GM18499 (cell line): ENCODE measurements around the gene IL10RB.
"Not testable (repeated sequence)": the region's sequence is repeated elsewhere in the genome, so short reads cannot be mapped to it uniquely, and the experiment has no call there.

Source experiments
- ATAC-seq: cut with Tn5 transposase; IDR thresholded peaks from one replicate; pipeline ENCODE4 v1.9.1; 2021; ENCODE audit warnings: moderate number of reproducible peaks; ENCODE audit not compliant: insufficient read depth, unreplicated experiment

IL10RB gene

GRCh38 chr21:33266050-33266788 lies at the start of gene IL10RB:
Gene IL10RB, plus strand, starts transcription at chr21:33266367. Its CDS starts 99 bp downstream, at chr21:33266466.
- no peak for ATAC-seq

GRCh38 chr21:33217138-33217520 lies 49.0 kb upstream of the IL10RB start:
- ATAC-seq, result no peak

- ATAC-seq, result no peak
These were observed 46.9 kb upstream of the IL10RB start for GRCh38 chr21:33219300-33219699.

GRCh38 chr21:33219954-33220353 lies 46.2 kb upstream of the IL10RB start:
- ATAC-seq, result no peak

GRCh38 chr21:33225376-33225775 lies 40.8 kb upstream of the IL10RB start:
- not testable (repeated sequence) for ATAC-seq

- ATAC-seq, result no peak
These were observed 37.7 kb upstream of the IL10RB start for GRCh38 chr21:33228455-33228854.

- ATAC-seq, result no peak
These were observed 36.9 kb upstream of the IL10RB start for GRCh38 chr21:33229099-33229783.

- ATAC-seq, result no peak
These were observed 36.2 kb upstream of the IL10RB start, which contains the start of gene IFNAR2 for GRCh38 chr21:33229784-33230544. Gene IFNAR2, plus strand, starts transcription at chr21:33229938. Its CDS starts 11,985 bp downstream, at chr21:33241923.

- no peak for ATAC-seq
These were observed 35.4 kb upstream of the IL10RB start for GRCh38 chr21:33230545-33231324.

GRCh38 chr21:33231526-33231925 lies 34.6 kb upstream of the IL10RB start:
- no peak for ATAC-seq

- no peak for ATAC-seq
These were observed 33.7 kb upstream of the IL10RB start for GRCh38 chr21:33232291-33233034.

GRCh38 chr21:33234635-33235520 lies 31.3 kb upstream of the IL10RB start:
- ATAC-seq, result no peak

GRCh38 chr21:33236013-33236686 lies 30.0 kb upstream of the IL10RB start:
- ATAC-seq, result no peak

GRCh38 chr21:33236766-33237165 lies 29.4 kb upstream of the IL10RB start:
- no peak for ATAC-seq

GRCh38 chr21:33237486-33237885 lies 28.7 kb upstream of the IL10RB start:
- ATAC-seq, result no peak

- ATAC-seq, result no peak
These were observed 28.0 kb upstream of the IL10RB start for GRCh38 chr21:33238146-33238545.

GRCh38 chr21:33238565-33239255 lies 27.5 kb upstream of the IL10RB start:
- ATAC-seq, result peak; percentile 56
